GM21515 (cell line): ENCODE results near the gene GGCX.

Experiments
- ATAC-seq: cut with Tn5 transposase; IDR thresholded peaks from one replicate; pipeline ENCODE4 v1.9.1; 2021; ENCODE audit not compliant: unreplicated experiment

Gene GGCX

DNA sequence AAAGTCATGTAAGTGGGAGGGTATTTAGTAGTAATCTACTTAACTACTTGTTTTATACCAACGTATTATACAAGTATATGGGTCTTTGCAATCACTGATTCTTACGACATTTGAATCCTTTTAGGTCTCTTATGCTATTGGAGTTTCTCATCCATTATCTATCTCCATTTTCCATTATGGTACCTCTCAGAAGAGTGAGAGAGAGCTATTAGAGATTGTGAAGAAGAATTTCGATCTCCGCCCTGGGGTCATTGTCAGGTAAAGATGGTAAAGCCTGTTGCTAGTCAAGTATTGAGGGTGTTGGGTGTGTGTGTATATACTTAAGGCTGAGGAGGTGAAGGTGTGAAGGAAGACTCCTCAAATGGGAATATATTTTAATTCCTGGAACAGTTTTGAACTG, 18.5 kb downstream of the GGCX start:
- no peak for ATAC-seq

DNA sequence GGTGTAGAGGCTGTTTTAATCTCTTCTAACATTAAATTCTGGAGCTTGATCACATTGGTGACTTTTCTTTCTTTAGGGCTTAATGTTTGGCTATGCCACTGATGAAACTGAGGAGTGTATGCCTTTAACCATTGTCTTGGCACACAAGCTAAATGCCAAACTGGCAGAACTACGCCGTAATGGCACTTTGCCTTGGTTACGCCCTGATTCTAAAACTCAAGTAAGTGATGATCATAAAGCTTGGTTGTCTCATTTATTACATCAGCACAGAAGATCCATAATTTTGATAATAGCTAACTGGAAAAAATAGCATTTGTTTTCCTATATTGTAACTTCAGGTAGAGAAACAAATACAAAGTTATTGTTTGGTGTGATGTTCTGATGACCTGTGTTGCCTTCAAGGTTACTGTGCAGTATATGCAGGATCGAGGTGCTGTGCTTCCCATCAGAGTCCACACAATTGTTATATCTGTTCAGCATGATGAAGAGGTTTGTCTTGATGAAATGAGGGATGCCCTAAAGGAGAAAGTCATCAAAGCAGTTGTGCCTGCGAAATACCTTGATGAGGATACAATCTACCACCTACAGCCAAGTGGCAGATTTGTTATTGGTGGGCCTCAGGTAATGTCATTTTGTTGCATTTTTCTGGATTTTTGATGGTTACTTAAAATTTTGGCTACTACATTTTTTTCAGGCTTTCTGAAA, 19.4 kb downstream of the GGCX start:
- no peak for ATAC-seq

DNA sequence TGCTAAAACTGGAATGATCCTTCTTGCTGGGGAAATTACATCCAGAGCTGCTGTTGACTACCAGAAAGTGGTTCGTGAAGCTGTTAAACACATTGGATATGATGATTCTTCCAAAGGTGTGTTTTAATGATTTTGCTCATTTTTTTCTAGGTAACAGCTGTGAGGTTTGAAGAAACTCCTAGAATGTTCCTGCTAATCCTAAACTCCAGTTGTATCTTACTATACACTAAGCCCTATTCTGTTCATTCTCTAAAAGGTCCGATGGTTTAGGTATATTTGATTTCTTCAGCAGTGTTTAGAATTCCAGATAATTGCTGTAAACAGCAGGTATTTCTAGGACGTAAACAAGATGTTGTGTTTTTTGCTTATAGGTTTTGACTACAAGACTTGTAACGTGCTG, 20.0 kb downstream of the GGCX start:
- ATAC-seq, result no peak

DNA sequence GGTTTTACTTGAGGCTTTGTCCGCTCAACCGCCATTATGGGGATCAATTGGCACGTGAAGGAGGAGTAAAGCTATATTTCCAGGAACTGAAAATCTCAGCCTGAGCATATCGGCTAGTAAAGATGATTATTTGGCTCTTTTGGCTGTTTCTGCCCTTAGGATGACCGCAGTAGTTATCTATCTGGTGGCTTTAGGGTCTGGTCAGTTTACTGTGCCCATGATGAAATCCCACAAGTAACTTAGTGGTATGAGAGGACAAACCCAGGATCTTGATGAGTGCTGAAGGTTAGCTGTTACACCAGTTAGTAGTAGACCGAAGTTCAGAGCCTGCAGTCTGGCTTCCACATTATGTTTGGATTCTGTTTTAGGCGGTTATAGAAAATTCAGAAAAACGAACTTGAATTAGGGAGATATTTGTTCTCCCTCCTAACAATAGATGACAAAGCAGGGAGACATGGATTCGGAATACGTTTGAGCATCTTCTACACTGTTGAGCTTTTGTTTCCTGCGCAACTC, 21.1 kb downstream of the GGCX start:
- ATAC-seq, result no peak

DNA sequence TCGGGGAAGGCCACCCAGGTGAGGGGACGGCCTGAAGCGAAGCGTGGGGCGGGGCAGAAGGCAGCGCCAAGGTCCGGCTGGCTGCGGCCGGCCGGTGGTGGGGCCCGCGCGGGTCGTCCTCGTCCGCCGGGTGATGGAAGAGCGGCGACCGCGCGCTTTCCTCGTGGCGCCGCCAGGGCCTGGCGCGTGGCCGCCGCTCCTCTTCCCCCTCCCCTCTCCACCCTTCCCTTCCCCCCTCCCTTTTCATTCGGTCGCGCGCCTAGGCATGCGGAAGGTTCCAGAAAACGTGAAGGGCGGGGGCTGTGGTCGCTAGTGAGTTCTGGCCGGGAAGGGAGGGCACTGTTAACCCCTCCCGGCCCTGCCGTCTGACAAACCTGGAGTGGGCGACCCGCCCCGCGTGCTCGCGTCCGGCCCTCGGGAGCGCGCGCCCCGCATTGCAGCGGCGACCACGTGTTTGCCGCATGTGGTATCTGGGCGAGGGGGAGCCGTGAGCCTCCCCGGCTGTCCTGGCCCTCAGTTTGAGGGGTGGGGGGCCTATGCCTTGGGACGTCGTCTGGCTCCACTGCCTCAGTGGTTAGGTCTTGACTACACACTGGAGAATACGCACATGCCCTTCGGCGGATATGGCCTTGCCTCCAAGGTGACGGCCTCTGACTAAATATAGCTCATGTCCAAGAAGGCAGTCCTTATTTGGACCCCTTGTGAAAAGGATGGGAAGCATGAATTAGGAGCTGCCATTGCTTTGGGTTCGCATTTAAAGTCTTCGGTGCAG, 21.7 kb downstream of the GGCX start:
- ATAC-seq, result peak; percentile 31

DNA sequence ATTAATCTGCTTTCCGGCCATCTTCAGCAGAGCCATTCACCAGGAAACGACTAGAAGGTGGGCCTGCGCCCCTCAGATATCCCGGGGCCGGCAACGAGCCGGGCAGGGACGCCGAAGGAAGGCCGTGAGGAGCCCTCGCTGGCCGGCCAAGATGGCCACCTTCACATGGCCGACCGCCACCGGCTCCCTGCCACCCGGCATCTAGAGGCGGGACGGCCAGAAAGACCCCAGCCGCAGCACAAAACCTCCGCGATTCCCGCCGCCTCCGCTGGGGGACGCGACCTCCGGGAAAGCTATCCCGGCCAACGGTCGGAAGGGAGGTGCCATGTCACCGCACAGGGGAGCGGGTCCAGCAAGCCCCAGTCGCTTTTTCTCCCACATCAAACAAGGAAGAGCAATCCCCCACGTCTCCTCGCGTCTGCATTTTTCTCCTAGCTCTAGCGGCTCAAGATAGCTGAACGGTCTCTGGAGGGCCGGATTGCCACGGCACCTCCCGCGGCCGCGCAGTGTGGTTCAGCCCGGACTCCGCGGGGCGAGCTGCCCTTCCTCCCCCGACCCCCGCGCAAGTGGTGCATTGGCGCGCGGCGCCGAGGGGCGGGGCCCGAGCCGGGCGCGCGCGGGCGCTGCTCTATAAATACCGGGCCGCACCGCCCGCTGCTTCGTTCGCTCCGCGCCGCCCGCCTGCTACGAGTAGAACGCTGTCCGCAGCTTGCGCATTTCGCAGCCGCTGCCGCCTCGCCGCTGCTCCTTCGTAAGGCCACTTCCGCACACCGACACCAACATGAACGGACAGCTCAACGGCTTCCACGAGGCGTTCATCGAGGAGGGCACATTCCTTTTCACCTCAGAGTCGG, 22.6 kb downstream of the GGCX start, which contains the start of gene MAT2A:
Gene MAT2A, plus strand, starts transcription at position 662 of the 854 bp plus-strand sequence. Its CDS starts 120 bp downstream, at position 782.
- peak; percentile 74 for ATAC-seq

DNA sequence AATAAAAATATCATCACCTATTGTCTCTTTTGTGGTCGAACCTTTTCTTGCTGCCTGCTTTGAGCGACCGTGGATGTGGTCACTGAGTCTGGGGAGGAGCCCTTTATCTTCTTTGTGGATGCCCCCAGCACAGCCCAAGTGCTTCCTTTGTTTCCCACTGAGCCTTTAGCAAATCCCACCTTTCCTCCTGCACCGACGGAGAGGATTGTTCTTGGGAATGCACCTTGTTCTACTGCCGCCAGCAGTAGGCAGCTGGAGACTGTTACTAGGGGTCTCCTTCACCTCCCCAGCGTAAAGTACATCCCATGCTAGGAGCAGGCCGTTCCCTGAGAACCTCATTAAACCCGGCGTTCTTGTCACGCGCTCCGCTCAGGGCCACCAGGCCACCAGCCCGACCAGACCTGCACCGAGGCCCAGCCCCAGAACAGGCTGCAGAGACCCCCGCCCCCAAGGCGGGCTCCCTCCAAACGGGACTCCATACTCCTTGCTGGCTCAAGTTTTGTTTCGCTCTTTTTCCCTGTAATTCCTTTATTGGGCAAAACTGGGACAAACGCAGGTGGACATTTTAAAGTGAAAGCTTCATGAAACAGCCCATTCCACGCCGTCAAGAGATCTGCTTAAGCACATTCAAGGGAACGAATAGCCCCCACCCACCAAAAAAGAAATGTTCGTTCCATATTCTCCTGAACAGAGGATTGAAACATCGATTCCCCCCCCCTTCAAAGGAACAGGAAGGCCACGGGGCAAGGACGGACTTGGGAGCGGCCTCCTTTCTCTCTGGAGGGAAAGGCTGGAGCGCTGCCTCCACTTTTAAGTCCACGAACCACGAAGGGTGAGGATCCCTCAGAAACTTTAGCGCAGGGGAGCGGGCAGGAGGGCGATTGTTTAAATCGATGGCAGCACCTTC, 23.4 kb downstream of the GGCX start:
- ATAC-seq, result no peak

DNA sequence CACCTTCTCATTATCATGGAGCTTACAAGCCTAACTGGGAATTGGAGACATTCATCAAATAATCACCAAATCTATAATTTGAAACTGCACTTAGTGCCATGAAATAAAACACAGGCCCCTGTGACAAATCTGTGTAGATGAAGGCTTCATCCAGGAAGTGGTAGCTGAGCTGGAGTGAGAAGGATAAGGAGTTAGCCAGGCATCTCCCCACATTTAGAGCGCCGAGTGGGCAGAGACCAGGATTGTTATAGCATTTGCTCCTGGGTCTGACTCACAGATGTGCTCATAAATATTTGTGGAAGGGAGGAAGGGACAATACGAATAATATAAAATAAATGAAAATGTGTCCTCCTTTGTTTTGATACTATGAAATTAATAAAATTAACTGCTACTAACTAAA, 24.8 kb downstream of the GGCX start:
- no peak for ATAC-seq

DNA sequence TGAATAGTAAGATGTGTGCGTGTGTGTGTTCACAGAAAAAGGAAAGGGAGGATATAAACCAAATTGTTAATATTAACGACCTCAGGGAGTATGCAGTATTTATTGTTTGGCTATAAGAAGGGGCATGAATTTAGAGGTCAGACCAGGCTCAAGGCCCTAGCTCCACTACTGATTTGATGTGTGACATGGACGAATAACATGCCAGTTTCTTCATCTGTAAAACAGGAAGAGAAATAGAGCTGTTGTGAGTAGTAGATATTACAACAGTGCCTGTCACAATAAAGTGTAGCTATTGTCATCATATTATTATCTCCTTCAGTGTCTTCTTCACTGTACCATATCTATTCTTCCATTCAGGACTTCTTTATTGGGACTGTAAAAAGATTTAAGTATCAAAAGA, 26.4 kb downstream of the GGCX start:
- no peak for ATAC-seq

DNA sequence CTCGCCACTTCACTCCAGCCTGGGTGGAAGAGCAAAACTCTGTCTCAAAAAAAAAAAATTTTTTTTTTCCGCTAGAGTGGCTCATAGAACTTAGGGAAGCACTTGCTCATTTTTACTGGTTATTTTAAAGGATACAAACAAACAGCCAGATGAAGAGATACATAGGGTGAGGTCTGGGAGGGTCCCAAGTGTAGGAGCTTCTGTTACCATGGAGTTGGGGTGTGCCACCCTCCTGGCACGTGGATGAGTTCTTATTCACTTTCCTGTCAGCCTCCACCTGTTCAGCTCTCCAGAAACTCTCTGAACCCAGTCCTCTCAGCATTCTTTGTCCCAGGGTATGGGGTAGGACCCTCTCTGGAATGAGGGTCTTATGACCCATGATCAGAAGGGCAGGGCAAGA, 27.2 kb downstream of the GGCX start:
- ATAC-seq, result no peak

DNA sequence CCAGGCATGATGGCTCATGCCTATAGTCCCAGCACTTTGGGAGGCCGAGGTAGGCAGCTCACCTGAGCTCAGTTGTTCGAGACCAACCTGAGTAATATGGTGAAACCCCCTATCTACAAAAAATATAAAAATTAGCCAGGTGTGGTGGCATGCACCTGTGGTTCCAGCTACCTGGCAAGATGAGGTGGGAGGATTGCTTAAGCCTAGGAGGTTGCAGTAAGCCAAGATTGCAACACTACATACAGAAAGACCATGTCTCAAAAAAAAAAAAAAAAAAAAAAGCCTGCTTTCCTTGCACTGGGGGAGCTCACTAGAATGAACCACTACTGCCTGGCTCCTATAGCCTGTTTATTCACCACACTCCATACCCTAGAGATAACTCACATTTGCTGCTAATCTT, 29.7 kb downstream of the GGCX start:
- no peak for ATAC-seq

DNA sequence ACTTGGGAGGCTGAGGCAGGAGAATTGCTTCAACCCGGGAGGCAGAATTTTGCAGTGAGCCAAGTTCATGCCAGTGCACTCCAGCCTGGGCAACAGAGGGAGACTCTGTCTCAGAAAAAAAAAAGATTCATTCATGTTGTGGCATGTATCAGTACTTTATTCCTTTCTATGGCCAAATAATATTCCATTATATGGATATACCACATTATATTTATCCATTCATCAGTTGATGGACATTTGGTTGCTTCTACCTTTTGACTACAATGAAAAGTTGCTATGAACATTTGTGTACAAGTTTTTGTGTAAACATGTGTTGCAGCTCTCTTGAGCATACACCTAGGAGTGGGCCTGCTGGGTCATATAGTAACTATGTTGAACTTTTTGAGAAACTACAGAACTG, 31.5 kb downstream of the GGCX start:
- ATAC-seq, result no peak

DNA sequence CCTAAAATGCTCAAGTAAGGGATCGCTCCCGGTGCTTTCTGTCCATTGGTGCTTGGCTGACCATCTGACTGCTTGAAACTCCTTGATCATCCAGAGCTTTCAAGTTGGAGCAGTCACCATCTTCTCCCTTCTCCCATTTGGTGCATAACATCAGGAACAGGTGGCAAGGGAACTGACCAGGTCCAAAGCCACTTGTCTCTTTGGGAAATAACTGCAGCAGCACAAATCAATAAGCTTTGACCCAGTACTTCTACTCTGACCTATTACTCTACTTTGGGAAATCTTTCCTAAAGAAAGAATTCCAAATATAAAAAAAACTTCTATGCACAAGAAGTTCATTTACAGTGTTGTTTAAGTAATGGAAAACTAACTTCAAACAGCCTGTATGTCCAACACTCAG, 32.9 kb downstream of the GGCX start:
- ATAC-seq, result no peak

DNA sequence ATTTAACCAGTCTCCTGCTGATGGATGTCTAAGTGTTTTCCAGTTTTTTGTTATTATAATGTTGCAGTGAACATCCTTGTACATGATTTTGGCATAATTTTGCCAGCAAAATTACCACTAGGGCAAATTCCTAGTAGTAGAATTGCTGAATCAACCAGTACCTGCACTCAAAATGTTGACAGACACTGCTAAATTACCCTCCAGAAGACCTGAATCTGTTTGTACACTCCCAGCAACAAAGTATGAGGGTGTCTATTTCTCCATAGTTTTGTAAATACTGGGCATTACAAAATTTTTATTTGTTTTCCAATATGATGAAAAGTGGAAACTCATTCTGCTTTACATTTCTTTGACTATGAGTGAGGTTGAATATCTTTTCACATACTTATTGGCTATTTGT, 33.5 kb downstream of the GGCX start:
- no peak for ATAC-seq

DNA sequence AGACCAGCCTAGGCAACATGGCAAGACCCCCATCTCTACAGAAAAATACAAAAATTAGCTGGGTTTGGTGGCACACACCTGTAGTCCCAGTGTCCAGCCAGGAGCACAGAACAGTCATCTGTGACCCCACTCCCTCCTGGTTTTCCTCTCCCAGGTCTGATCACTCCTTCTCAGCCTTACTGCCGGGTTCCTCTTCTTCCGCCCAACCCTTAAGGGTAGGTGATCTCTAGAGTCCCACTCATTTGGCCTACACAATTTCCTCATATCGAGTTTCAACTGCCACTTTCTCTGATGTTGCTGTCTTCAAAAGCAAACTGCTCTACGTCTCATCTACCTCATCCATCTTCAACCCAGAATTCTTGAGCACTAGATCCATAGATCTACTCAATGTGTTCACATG, 35.7 kb downstream of the GGCX start:
- ATAC-seq, result no peak

DNA sequence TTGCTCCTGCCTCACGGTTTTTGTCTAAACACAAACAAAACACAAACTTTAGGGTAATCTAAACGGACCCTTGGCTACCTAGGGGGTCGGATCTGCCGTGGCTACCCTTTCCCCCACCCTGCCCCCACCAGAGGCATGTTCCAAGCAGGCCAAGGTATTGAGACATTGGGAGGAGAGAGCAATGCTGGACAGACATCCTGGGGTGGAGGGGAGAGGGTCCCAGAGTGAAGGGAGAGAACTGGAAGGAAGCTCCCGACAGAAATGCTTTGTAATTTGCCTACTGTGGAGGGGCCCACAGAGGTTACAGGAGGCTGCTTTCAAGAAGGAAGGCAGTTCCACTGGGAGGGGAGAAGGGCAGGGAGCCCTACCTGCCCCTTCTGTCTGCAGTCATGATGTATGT, 36.3 kb downstream of the GGCX start:
- ATAC-seq, result no peak

DNA sequence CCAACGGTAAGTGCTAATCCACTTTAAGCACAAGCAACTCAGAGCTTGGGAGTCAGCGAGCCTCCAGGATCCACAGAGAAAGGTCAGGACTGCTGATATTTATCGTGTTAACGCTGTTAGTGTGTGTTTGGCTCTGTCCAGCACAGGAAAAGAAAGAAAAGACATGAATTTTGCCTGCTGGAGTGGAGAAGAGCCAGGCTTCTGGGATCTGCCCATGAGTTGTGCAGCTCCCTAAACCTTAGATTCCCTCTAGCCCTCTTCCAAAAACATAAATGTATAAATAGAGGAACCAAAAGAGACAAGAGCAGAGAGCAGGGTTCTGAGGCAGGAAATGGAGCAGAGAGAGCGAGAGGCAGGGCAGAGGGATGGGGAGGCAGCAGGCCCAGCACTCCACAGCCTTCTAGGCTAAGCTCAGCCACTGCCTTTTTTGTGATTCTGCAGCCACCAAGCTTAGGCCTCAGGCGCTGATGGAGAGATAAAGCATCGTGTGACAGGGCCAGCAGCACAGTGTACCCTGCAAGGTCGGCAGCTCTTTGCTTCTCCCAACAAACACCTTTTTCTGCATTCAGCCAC, 36.9 kb downstream of the GGCX start:
- ATAC-seq, result no peak

DNA sequence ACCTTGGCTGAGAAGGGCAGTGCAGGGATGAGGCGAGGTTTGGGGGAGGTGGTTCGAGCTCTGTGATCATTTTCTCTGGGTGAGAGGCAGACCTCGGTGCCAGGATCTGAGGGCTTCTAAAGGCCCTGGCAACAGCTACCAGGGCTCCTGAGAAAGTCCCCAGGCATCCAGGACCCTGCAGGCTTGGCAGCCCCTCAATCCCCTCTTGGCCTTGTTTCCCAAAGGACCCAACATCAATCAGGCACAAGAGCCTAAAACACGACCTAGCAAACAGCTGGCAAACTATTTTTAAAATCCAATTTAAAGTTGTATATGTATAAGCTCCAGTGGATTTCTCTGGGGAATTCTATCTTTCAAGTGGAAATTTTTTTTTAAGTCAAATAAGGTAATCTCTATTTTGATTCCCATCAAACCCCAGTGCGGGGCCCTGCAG, 37.4 kb downstream of the GGCX start:
- ATAC-seq, result no peak

DNA sequence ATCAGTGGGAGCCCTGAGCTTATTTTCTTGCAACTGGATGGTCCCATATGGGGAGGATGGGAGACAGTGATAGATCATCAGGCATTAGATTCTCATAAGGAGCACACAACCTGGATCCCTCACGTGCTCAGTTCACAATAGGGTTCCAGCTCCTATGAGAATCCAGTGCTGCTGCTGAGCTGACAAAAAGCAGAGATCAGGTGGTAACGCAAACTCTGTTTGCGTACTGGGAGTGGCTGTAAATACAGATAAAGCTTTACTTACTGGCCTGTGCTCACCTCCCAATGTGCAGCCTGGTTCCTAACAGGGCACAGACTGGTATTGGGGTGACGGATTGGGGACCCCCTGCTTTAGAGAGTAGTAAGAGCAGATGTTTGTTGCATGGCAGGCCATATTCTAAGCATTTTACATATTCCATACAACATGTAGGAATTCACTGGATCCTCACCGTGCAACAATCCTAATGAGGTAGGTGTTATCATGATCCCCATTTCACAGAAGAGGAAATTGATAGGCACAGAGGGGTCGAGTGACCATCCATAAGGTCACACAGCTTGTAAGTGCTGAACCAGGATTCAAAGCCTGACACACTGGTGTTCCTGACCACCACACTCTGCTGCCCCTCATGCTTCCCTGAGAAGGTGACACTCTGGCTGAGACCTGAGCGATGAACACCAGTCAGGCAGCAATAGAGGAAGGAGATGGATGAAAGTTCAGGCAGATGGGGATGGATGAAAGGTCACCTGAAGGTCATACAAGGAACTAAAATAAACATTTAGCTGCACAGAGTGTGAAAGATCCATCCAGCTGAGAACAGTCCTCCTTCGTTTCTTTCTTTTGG, 38.0 kb downstream of the GGCX start:
- no peak for ATAC-seq
